Measurements from ENCODE around the gene ARL10. TPM values are rescaled to one million over a fixed set of nuclear protein-coding genes. Genes with fewer than 3 reads are reported as not detected.

ARL10 gene
- total and polyA plus RNA-seq, 2 donors: 3.6 to 20.8 TPM

GRCh38 chr5:176352116-176352878 is 13.0 kb upstream of the ARL10 start:
- no peak overlapping the region for H3K4me3 ChIP-seq (ENCODE audit: low read depth, low read length)
- no peak for DNase-seq (ENCODE audit: extremely low spot score)
- peaks cover 2% of the 10 kb centered on the region for H3K36me3 ChIP-seq (ENCODE audit: insufficient read depth)
- H3K27ac ChIP-seq (ENCODE audit: low read depth): no peak overlapping the region
- H3K4me1 ChIP-seq (ENCODE audit: insufficient read depth): no peaks in the 10 kb centered on the region
- whole genome bisulfite sequencing: 93% methylated on average over 5 of the region's 5 CpGs

GRCh38 chr5:176353533-176353932 is 11.8 kb upstream of the ARL10 start:
- peaks cover 2% of the 10 kb centered on the region for H3K36me3 ChIP-seq (ENCODE audit: insufficient read depth)

GRCh38 chr5:176355400-176356178 is 9.7 kb upstream of the ARL10 start:
- DNase-seq (ENCODE audit: extremely low spot score): no peak
- WGBS: 83% methylated on average over 16 of the region's 16 CpGs
- Histone ChIP-seq H3K4me3 (ENCODE audit: low read depth, low read length) (no peak overlapping the region), H3K36me3 (ENCODE audit: insufficient read depth) (peaks cover 2% of the 10 kb centered on the region), H3K4me1 (ENCODE audit: insufficient read depth) (no peaks in the 10 kb centered on the region), H3K27ac (ENCODE audit: low read depth) (no peak overlapping the region)

More at GRCh38 chr5:176353533-176353932, 11.8 kb upstream of the ARL10 start:
- 95% methylated on average over 4 of the region's 4 CpGs for WGBS
- no peak overlapping the region for H3K4me3 ChIP-seq (ENCODE audit: low read depth, low read length)
- no peaks in the 10 kb centered on the region for H3K4me1 ChIP-seq (ENCODE audit: insufficient read depth)
- no peak for DNase-seq (ENCODE audit: extremely low spot score)
- no peak overlapping the region for H3K27ac ChIP-seq (ENCODE audit: low read depth)

- Histone ChIP-seq H3K36me3 (ENCODE audit: insufficient read depth) (peaks cover 2% of the 10 kb centered on the region), H3K4me3 (ENCODE audit: low read depth, low read length) (no peak overlapping the region), H3K27ac (ENCODE audit: low read depth) (no peak overlapping the region), H3K4me1 (ENCODE audit: insufficient read depth) (no peaks in the 10 kb centered on the region)
- WGBS: 94% methylated on average over 3 of the region's 3 CpGs
- no peak for DNase-seq (ENCODE audit: extremely low spot score)
These were observed 9.1 kb upstream of the ARL10 start for GRCh38 chr5:176356179-176356566.

GRCh38 chr5:176359658-176360057 is 5.6 kb upstream of the ARL10 start:
- DNase-seq (ENCODE audit: extremely low spot score): no peak
- Histone ChIP-seq H3K4me1 (ENCODE audit: insufficient read depth) (no peaks in the 10 kb centered on the region), H3K36me3 (ENCODE audit: insufficient read depth) (no peaks in the 10 kb centered on the region), H3K4me3 (ENCODE audit: low read depth, low read length) (no peak overlapping the region), H3K27ac (ENCODE audit: low read depth) (no peak overlapping the region)
- 53% methylated on average over 4 of the region's 4 CpGs for WGBS

- no peaks in the 10 kb centered on the region for H3K36me3 ChIP-seq (ENCODE audit: insufficient read depth)
- no peaks in the 10 kb centered on the region for H3K4me1 ChIP-seq (ENCODE audit: insufficient read depth)
- DNase-seq (ENCODE audit: extremely low spot score): no peak
- WGBS: 2% methylated on average over 27 of the region's 27 CpGs
- H3K4me3 ChIP-seq (ENCODE audit: low read depth, low read length): peak overlapping the region; percentile 81
- H3K27ac ChIP-seq (ENCODE audit: low read depth): peak overlapping the region; percentile 60
These were observed 4.3 kb upstream of the ARL10 start for GRCh38 chr5:176360894-176361436.

- no peaks in the 10 kb centered on the region for H3K4me1 ChIP-seq (ENCODE audit: insufficient read depth)
- 2% methylated on average over 56 of the region's 56 CpGs for WGBS
These were observed 3.7 kb upstream of the ARL10 start, which contains the start of gene KIAA1191 for GRCh38 chr5:176361437-176362232. TSS of gene KIAA1191 (minus strand) at chr5:176361764. CDS start at chr5:176359508, 2,256 bp downstream.

GRCh38 chr5:176362233-176362490 is 3.1 kb upstream of the ARL10 start:
- Histone ChIP-seq H3K4me1 (ENCODE audit: insufficient read depth) (no peaks in the 10 kb centered on the region), H3K27ac (ENCODE audit: low read depth) (no peak overlapping the region), H3K4me3 (ENCODE audit: low read depth, low read length) (no peak overlapping the region), H3K36me3 (ENCODE audit: insufficient read depth) (no peaks in the 10 kb centered on the region)
- no peak for DNase-seq (ENCODE audit: extremely low spot score)
- WGBS: 70% methylated on average over 8 of the region's 8 CpGs

More at GRCh38 chr5:176361437-176362232, 3.7 kb upstream of the ARL10 start, which contains the start of gene KIAA1191:
- peak within 1 kb of the TSS; percentile 81 for H3K4me3 ChIP-seq (ENCODE audit: low read depth, low read length)
- no peaks in the 10 kb centered on the region for H3K36me3 ChIP-seq (ENCODE audit: insufficient read depth)
- peak; percentile 86 for DNase-seq (ENCODE audit: extremely low spot score)
- H3K27ac ChIP-seq (ENCODE audit: low read depth): peak within 1 kb of the TSS; percentile 60

- no peak for DNase-seq (ENCODE audit: extremely low spot score)
- WGBS: 27% methylated on average over 28 of the region's 28 CpGs
- H3K27ac ChIP-seq (ENCODE audit: low read depth): no peak overlapping the region
- H3K4me1 ChIP-seq (ENCODE audit: insufficient read depth): no peaks in the 10 kb centered on the region
- H3K4me3 ChIP-seq (ENCODE audit: low read depth, low read length): peak overlapping the region; percentile 75
- no peaks in the 10 kb centered on the region for H3K36me3 ChIP-seq (ENCODE audit: insufficient read depth)
These were observed 429 bp upstream of the ARL10 start for GRCh38 chr5:176364765-176365350.

- 43% methylated on average over 38 of the region's 38 CpGs for WGBS
- Histone ChIP-seq H3K36me3 (ENCODE audit: insufficient read depth) (no peaks in the 10 kb centered on the region), H3K4me1 (ENCODE audit: insufficient read depth) (no peaks in the 10 kb centered on the region), H3K27ac (ENCODE audit: low read depth) (no peak overlapping the region), H3K4me3 (ENCODE audit: low read depth, low read length) (peak overlapping the region; percentile 75)
- DNase-seq (ENCODE audit: extremely low spot score): no peak
These were observed 1.1 kb downstream of the ARL10 start for GRCh38 chr5:176366232-176366894.

GRCh38 chr5:176368726-176369125 is 3.4 kb downstream of the ARL10 start:
- Histone ChIP-seq H3K27ac (ENCODE audit: low read depth) (no peak overlapping the region), H3K4me3 (ENCODE audit: low read depth, low read length) (no peak overlapping the region), H3K4me1 (ENCODE audit: insufficient read depth) (no peaks in the 10 kb centered on the region), H3K36me3 (ENCODE audit: insufficient read depth) (no peaks in the 10 kb centered on the region)
- WGBS: 94% methylated on average over 13 of the region's 13 CpGs
- no peak for DNase-seq (ENCODE audit: extremely low spot score)

GRCh38 chr5:176369934-176370711 is 4.8 kb downstream of the ARL10 start:
- no peaks in the 10 kb centered on the region for H3K36me3 ChIP-seq (ENCODE audit: insufficient read depth)
- H3K4me3 ChIP-seq (ENCODE audit: low read depth, low read length): no peak overlapping the region
- no peaks in the 10 kb centered on the region for H3K4me1 ChIP-seq (ENCODE audit: insufficient read depth)
- 87% methylated on average over 8 of the region's 8 CpGs for WGBS
- DNase-seq (ENCODE audit: extremely low spot score): no peak
- H3K27ac ChIP-seq (ENCODE audit: low read depth): no peak overlapping the region
